HFF-Myc (cell line): ENCODE measurements around the gene TET2.

Experiments used
- DNase-seq: peaks from one replicate; pipeline ENCODE4 v3.0.0-alpha.2; 2011; ENCODE audit warnings: low read depth; ENCODE audit errors: extremely low read depth
- H3K4me3 ChIP-seq: replicated peaks from 2 replicates; pipeline ENCODE4 v1.5.1; 2011; ENCODE audit warnings: low read depth, mild to moderate bottlenecking, control low read depth, low read length
- TF ChIP-seq, protein P1 (sequence below): IDR thresholded peaks from 2 replicates; pipeline ENCODE4 v1.5.1; 2012; ENCODE audit warnings: mild to moderate bottlenecking, low read depth, low read length, control low read depth; ENCODE audit errors: missing control alignments

The TET2 gene

DNA sequence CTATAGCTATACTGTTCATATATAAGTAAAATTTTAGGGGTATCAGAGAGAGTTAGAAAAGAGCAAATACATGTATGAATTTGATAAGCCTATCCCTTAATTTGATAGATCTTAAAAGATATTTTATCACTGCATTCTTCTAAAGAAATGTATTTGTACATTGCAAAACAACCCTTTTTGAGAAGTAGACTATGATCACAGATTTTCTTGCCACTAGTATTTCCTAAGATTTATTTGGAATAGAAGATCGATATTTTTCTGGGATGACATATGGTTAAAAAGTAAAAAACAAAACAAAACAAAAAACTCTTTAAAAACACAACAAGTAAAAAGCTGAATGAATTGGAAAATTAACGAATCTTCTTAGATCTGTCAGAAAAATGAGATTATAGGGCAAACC, 27.4 kb downstream of the TET2 start:
- TF ChIP-seq, protein P1, sequence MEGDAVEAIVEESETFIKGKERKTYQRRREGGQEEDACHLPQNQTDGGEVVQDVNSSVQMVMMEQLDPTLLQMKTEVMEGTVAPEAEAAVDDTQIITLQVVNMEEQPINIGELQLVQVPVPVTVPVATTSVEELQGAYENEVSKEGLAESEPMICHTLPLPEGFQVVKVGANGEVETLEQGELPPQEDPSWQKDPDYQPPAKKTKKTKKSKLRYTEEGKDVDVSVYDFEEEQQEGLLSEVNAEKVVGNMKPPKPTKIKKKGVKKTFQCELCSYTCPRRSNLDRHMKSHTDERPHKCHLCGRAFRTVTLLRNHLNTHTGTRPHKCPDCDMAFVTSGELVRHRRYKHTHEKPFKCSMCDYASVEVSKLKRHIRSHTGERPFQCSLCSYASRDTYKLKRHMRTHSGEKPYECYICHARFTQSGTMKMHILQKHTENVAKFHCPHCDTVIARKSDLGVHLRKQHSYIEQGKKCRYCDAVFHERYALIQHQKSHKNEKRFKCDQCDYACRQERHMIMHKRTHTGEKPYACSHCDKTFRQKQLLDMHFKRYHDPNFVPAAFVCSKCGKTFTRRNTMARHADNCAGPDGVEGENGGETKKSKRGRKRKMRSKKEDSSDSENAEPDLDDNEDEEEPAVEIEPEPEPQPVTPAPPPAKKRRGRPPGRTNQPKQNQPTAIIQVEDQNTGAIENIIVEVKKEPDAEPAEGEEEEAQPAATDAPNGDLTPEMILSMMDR = no peak
- no peak overlapping the region for H3K4me3 ChIP-seq
- DNase-seq = no peak

DNA sequence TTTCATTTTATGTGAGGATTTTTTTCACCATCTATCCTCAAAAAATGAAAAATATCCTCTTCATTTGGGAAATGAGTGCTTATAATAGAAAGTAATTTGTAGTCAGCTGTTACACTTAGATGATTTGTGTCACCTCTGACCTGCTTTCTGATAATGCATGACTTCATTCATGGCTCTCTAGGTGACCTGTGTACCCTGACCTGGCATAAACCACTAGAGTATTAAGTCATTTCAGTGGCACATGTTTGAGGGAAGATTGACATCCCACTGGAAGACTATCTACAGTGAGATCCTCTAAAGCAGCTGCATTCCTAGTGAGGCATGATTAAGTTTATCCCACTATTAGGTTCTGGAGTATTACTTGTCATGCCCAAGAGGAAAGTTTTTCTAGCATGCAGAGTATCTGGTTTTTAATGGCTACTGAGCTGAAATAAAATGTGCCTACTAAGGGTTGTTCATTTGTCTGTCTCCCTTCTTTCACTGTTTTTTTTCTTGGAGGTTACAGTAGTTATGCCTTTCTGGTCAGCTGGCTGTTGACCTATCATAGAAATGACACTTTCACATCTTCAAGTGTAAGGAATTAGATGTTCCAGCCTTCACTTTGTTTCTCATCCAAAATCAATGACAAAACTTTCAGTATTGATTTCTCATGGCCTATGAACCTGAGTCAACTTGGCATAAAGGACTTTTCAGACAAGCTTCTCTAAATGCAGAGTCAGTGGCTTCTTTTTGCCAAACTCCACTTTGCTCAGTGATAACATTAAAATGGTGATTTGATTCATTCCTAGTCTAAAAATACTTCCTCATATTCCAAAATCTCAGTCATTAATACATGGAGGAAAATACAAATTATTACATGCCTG, 33.1 kb downstream of the TET2 start:
- H3K4me3 ChIP-seq = no peak overlapping the region
- no peak for DNase-seq
- TF ChIP-seq, protein P1 = no peak

DNA sequence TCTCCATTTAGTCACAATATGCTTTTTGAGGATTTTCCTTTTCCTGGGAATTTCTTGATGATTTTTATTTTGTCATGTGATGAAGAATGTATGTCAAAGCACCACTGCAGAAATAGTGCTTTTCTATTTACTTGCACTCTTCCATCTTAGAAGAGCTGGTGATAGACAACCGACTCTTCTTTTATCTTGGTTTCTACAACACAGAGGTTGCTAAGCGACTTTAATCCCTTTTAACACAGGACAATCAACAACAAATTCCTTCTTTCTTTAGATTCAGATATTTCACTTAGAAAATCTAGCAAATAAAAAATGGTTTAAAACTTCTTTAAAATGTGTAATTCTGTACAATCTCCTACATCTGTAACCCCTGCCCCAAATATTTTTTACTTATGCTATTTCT, 34.6 kb downstream of the TET2 start:
- DNase-seq = no peak
- TF ChIP-seq, protein P1 = no peak
- no peak overlapping the region for H3K4me3 ChIP-seq

DNA sequence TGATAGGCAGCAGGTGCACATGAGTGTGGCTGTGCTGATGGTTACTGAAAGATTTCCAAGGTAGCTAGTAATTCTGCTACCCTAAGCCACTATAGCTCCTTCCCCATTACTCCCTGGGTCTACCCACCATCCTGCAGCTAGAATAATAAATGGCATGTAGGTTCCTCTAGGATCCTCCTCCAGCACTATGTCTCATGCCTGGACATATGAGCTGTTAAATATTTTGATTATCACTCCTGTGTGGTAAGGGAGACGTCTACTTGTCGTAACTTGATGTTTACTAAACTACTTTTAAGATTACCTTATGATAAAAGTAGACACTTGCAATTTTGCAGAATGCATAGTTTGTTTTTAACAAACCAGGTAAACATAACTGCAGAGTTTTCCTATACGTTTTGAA, 35.5 kb downstream of the TET2 start:
- TF ChIP-seq, protein P1 = no peak
- no peak for DNase-seq
- H3K4me3 ChIP-seq = no peak overlapping the region

DNA sequence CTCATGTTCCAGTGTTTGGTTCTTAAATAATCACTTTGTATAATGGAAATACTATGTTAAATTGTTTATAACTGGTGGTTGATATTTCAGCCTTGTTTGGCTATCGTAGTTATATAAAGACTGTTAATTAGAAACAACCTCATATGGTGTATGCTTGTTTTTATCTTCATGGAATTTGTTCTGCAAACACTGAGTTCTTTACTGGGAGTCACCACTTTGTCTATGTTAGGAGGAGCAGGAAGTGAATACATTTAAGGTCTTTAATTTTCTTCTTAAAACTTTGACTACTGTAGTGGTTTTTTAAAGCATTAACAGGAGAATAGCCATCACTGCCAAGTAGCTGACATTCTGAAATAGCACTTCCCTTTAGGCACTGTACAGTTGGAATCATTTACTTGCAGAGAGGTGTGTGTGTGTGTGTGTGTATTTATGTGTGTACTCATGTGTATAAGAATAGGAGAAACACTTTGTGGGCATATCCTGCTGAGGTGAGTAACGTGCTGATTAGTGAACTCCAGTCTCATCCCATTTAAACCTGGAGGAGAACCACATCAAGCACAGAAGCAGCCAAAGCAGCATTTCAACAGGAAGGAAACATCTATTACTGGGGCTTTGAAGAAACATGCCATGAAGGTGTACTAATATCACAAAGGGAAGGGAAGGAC, 37.8 kb downstream of the TET2 start:
- no peak overlapping the region for H3K4me3 ChIP-seq
- TF ChIP-seq, protein P1 = no peak
- DNase-seq = no peak

DNA sequence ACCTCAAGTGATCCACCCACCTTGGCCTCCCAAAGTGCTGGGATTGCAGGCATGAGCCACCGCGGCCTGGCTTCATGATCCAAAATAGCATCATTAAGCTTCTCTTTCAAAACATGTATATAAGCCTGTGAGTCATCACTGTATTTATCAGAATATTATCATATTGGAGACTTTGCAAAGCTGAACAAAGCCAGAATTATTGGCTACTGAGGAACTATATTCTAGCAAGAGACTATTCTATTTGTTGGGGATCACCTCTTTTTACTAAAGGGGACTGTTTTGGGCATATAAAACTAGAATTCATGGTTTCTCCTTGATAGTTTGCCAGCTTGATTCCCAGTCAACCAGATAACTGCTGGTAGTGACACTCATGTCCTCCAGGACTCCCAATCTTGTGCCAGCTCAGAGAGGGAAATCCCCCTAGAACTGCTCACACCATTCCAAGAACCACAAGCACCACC, 40.1 kb downstream of the TET2 start:
- H3K4me3 ChIP-seq = no peak overlapping the region
- DNase-seq = no peak
- TF ChIP-seq, protein P1 = no peak
